HPDE6-E6E7 (cell line): ENCODE results near the gene BPIFB1.

Experiments used
- DNase-seq: peaks from one replicate; pipeline ENCODE4 v3.0.0; 2011; ENCODE audit warnings: missing footprints; ENCODE audit errors: extremely low spot score

Gene BPIFB1, protein sequence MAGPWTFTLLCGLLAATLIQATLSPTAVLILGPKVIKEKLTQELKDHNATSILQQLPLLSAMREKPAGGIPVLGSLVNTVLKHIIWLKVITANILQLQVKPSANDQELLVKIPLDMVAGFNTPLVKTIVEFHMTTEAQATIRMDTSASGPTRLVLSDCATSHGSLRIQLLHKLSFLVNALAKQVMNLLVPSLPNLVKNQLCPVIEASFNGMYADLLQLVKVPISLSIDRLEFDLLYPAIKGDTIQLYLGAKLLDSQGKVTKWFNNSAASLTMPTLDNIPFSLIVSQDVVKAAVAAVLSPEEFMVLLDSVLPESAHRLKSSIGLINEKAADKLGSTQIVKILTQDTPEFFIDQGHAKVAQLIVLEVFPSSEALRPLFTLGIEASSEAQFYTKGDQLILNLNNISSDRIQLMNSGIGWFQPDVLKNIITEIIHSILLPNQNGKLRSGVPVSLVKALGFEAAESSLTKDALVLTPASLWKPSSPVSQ

DNA sequence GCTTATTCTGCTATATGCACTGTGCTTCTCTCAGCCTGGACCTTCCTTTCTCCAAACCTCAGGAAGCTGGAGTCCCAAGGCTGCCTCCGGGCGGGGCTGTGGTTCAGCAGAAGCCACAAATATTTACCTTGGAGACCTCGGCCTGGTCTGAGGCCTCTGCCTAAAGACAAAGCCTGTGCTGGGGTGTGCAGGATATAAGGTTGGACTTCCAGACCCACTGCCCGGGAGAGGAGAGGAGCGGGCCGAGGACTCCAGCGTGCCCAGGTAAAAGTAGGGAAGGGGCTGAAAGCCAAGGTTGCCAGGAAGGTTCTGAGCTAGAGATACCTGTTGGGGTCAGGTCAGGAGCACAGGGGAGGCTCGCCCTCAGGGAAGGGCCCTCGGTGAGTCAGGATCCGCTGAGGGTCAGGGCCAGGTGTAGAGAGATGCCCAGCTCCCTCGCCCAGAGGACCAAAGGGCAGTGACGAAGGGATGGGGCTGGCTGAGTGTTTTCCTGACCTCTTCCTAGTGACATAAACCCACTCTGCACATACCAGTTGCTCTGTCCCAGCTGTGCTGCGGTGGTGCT, at the start of gene BPIFB1:
BPIFB1 (plus strand) TSS at position 224 of the 565 bp plus-strand sequence. CDS start 2,860 bp downstream, outside the sequence.
- DNase-seq = no peak

DNA sequence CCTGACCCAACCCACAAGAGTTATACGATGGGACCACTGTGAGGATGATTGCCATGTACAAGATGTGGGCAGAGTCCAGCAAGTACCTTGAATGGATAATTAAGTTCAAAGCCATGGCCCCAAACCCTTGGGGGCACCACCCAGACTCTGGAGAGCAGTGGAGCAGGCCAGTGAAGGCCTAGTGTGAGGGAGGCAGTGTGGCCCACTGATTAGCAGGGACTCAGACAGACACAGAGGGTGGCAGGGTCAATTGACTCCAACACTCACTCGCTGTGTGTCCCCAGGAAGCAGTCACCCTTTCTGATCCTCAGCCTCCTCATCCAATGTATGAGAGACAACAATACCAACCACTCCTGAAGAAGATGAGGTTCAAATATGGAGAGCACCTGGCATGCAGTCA, 49.0 kb upstream of the BPIFB1 start:
- no peak for DNase-seq

DNA sequence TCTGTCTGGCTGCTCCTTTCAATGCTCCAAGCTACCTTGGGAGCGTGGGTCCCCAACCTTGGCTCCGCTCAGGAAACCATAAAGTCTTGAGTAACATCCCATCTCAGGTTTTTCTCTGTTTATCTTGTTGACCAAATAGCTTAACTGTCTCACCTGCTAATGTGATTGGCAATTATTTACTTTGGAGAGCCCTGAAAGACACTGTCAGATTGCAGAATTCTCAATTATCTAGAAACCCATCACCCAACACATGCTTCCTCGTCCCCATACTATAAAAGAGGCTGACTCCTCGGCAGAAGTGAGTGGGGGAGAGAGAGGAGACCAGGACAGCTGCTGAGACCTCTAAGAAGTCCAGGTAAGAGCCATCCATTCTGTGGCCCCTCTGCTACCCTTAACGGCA, 47.3 kb upstream of the BPIFB1 start, which contains the start of gene BPIFA1:
BPIFA1 (plus strand) TSS at position 301 of the 400 bp plus-strand sequence. CDS start 1,716 bp downstream, outside the sequence.
- no peak for DNase-seq

DNA sequence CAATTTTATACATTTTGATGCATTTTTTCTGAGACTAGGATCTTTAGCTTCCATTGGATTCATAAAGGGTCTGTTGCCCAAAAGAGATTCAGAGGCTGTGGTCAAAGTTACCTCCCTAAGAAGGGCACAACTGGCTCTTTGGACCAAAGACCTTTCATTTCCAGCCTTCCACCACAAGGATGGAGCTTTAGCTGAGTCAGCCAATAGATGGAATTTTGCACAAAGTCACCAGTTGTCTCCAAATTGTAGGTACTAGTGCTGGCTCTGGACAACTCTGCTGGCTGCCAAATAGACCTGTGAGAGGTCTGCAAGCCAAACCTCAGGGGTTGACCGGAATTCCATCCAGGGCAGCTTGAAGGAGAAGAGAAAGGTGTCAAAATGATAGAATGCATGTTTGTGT, 46.7 kb upstream of the BPIFB1 start:
- DNase-seq = no peak

DNA sequence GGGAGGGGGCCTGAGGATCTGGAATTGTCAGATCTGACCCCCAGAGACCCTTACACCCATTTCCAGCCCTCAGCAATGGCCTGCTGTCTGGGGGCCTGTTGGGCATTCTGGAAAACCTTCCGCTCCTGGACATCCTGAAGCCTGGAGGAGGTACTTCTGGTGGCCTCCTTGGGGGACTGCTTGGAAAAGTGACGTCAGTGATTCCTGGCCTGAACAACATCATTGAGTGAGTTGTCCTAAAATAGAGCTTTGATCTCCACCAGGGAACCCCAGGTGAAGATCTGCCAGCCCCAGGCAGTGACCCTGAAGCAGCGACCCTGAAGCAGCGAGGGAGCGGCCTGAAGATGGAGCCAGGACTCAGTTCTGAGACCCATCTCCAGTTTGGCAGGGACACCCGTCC, 45.0 kb upstream of the BPIFB1 start:
- DNase-seq = no peak

DNA sequence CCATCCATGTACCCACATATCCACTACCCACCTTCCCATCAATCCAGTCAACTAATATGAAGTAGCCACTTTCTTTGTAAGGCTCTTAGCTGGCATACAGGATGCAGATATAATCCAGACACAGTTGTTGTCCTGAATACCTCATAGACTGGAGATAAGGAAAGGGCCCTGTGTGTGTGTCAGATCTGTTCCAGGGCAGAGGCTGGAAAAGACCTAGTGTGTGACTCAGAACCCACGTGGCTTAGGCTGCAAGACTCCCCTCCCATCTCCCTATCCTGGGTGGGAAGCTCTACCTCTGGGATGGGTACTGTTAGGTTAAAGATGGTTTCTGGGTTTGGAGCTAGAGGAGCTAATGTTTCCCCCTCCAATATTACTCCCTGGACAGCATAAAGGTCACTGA, 43.6 kb upstream of the BPIFB1 start:
- DNase-seq = no peak

DNA sequence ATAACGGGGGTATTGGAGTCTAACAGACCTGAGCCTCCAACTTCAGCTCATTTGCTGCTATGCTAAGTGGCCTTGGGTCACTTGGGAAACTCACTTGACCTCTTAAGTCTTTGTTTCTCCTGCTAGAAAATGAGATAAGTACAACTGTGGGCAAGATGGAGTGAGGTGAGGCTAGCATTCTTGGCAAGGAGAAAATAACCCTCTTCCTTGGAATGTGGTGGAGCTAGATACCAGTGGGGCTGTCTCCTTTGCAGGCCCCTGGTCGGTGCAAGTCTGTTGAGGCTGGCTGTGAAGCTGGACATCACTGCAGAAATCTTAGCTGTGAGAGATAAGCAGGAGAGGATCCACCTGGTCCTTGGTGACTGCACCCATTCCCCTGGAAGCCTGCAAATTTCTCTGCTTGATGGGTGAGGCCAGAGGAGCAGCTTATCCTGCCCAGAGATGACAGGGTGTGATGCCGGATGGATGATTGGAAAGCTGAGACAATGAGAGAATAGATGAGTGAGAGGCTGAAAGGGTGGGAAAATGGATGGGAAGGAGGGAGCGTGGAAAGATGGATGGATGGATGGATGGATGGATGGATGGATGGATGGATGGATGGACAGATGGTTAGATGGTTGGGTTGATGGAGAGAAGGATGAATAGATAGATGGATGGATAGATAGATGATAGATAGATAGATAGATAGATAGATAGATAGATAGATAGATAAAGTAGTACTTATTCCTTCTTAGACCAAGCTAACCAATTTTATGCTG, 42.9 kb upstream of the BPIFB1 start:
- DNase-seq = no peak

DNA sequence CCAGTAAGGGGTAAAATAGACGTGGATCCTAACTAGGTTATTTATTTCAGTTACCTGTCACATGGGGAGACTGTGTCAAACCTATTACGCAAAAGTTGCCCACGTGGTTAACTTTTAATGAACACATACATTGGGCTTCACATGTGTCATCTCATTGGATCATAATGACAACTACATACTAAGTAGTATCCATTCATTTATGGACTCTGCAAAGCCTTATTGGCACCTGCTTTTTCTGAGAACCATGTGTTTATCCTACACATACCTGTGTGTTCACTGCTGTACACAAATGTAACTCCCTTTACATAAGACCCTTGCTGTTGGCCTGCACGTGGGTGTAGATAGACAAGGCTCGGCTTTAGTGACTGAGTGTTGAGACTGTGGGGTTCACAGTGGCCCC, 42.1 kb upstream of the BPIFB1 start:
- DNase-seq = no peak

DNA sequence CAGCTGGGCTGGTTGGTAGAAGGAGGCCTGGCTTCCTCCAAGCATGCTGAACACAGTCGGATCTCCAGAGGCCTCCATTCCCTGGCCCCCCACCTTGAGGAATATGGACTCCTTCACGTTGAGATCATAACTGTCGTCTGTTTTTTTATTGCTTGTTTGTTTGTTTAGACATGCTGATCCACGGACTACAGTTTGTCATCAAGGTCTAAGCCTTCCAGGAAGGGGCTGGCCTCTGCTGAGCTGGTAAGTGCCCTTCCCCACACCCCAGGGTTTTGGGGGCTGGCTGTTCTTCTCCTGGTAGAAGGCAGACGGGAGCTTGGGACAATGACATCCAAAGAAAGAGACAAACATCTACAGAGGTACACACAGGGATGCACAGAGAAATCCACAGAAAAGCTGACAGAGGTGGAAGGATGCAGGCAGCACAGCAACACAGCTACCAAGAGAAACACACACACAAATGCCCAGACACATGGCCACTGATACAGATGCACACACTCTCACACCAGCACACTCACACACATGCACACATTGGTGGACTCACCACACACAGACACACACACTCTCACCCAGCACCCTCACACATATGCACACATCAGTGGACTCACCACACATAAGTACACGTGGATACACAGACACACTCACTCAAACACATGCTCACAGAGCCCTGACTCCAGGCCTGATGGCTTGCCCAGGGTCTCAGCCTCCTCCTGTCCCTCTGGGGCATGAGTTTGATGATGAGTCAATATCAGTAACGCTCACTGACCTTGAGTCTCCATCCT, 40.5 kb upstream of the BPIFB1 start:
- DNase-seq = no peak

DNA sequence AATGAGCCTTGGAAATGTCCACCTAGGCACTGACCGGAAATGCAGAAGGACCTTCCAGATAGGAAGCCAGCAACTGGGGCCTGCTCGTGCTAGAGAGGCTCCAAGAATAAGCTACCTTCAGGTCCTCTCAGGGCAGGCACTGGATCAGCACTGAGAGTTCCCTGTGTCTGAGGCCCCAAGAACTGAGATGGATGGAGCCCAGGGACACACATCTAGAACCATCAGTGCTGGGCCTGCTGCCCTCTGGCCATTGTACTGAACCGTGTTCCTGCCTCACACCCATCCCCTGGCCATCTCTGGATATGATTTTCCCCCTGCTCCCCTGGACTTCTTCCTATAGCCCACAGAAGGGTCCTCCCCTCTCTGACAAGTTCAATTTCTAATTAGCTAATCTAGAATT, 36.9 kb upstream of the BPIFB1 start:
- DNase-seq = no peak

DNA sequence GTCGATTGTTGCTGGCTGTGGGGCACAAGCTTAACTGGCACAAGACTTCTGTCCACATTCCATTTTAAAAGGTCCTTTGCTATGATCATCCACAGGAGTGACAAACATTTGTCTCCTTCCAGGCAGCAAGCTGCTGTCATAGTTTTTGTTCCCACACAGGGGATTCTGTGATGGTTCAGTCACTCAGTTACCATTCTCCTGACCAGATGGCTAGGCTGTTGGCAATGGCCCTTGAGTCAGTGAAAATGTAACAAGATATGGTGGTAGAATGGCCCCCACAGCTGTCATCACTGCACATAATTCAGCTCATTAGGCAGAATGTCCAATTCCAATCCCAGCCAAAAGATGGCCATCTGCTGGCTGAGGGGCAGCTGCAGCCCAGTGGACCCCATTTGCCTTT, 33.6 kb upstream of the BPIFB1 start:
- DNase-seq = no peak

DNA sequence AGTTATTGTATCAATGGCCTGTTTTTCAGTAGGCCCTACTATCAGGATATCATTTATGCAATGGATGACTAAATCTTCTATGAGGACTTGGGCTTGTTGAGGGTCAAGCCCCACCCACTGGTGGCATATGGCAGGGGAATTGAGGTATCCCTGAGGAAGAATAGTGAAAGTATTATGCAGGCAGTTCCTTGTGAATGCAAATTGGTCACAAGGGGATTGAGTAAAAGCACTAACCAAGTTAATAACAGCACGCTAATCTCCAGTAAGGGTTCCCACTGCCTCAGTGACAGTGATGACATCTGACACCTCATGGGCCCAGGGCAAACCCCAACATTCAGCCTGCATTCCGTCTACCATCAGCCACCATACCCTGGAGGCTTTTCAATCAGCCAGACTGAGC, 32.3 kb upstream of the BPIFB1 start:
- DNase-seq = no peak

DNA sequence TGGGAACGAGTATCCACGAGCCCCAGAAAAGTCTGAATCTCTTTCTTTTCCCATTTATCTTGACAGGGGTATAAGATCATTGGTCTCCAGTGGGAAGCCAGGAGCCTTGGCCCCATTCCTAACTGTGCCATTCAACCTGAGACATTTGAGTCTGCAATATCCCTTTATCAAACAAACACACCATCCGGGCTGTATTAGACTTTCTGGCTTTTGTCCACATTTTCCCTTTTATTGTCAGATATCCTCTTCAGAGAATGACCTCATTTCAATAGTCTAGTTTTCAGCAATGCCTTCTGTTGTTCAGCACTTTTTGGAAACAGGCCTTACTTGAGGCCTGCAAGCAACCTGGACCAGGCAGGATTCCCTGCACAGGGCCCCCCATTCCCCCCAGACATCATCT, 31.5 kb upstream of the BPIFB1 start:
- no peak for DNase-seq

DNA sequence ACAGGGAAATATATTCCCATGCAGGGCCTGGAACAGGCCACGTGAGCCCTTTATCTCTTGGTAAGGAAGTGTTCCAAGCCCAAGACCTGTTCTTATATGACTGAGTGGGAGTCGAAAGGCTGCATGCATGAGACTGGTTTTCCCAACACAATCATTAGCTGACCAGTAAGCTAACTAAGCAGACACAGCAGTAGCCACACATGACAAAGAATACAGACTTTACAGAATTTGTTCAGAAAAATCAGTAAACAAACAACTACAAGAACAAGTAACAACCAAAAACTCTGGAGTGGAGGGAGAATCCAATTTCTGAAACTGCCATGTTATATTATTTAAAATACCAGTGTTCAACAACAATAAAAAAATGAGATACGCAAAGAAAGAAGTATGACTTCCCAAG, 30.6 kb upstream of the BPIFB1 start:
- DNase-seq = no peak

DNA sequence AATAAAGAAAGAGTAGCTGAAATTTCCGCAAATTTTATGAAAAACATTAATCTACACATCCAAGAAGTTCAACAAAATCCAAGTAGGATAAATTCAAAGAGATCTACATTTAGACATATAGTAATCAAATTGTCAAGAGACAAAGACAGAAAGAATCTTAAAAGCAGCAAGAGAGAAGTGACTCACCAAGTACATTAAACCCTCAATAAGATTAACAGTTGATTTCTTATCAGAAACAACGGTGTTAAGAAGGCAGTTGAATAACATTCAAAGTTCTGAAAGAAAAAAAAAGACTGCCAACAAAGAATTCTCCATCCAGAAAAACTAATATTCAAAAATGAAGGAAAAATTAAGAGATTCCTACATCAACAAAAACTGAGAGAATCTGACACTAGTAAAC, 28.0 kb upstream of the BPIFB1 start:
- no peak for DNase-seq

DNA sequence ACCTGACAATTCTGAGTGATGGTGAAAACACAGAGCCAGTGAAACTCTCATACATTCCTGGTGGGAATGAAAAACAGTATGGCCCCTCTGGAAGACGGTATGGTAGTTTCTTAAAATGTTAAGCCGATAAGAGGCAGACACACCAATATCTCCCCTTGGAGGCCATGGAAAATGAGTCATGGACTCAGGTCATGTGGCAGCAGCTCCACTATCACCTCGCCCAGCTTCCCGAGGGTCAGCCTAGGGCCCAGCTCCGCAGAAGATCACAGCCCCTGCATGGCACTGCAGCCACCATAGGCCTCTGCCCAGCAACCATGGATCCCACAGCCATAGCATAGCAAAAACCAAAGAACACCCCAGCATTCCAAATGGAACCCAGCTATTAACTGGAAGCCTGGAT, 25.8 kb upstream of the BPIFB1 start:
- DNase-seq = no peak

DNA sequence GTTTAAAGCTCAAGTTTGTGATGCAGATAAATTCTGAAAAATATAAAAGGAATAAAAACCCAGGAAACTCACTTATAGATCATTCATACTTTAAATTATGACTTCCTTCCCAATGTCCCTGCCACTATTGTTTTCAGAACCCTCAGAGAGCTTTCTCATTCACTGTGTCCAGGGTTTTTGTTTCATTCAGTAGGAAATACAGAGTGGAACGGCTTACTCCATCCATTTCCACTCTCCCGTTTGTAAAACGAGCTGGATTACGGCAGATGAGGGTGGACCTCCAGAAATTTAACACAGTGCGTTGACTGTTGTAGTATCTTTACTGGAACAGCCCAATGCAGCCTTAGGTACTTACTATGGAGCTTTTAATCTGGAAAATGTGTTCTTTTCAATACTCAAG, 23.6 kb upstream of the BPIFB1 start:
- no peak for DNase-seq

DNA sequence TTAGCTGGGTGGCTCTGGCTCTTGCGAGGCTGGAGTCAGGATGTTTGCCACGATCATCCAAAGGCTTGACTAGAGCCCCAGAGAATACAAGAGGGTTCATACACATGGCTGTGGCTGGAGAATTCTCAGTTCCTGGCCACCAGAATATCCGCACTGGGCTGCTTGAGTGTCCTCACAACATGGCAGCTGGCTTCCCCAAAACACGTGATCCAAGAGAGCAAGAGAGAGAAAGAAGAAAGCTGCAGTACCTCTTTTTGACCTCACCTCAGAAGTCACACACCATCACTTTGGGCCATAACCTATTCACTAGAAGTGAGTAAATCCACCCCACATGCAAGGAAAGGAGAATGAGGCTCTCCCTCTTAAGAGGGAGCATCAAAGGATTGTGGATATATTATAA, 21.5 kb upstream of the BPIFB1 start:
- DNase-seq = no peak

DNA sequence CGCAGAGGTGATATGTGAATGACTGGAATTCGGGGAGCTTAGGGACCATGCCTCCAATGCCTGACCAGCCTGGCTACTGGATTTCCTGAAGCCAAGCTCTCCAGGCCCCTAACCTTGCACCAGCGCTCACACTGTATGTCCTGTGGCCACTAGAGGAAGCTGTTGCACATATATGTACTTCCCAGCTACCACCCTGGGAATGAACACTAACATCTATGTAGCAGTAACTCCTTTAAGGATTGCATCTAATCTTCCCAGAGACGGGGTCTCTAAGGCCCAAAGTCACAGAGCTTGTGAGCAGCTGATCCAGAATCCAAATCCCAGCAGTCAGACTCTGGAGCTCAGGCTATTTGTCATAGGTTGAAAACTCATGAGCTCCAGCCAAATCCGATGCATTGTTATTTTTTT, 20.4 kb upstream of the BPIFB1 start:
- DNase-seq = peak; percentile 55

DNA sequence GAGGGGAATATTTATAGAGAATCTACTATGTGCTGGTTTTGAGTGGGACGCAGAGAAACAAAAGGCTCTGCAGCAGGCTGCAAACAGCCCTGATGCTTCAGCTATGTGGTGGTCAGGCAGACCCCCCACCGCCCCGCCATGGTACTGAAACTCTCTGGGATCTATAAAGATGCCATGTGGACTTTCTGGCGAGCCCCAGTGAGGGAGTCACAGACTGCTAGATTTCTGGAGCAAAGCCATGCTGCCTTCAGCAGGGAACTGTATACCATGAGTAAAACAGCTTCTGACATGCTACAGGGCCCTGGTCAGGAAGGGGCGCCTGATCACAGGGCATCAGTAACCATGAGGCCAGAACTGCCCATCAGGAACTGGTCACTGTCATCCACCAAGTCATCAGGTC, 19.2 kb upstream of the BPIFB1 start:
- DNase-seq = no peak

DNA sequence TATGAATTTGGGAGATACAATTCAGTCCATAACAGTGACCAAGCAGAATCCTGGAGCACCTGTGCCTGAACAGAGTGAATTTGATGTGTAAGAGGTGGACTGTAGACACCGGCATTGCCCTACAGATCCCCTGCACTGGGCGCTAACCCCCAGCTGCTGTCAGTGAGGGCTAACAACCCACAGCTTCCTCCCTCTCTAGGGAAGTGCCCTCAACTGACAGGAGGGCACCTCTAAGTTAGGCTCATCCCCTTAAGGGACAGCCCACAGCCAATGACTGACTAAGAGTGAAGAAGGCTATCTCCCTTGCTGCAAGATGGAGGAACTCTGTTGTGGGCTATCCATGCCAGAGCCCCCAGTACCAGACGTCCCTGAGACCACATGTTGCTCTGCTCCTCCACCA, 15.3 kb upstream of the BPIFB1 start:
- no peak for DNase-seq
